SH-SY5Y (cell line): ENCODE measurements around the gene CFAP44.

Source experiments
- GATA2 ChIP-seq: IDR thresholded peaks from 2 replicates; pipeline ENCODE4 v1.6.1; 2011; ENCODE audit warnings: mild to moderate bottlenecking, low read depth, low read length
- GATA3 ChIP-seq: IDR thresholded peaks from 2 replicates; pipeline ENCODE4 v1.6.1; 2011; ENCODE audit warnings: low read depth, mild to moderate bottlenecking, low read length, moderate library complexity

DNA sequence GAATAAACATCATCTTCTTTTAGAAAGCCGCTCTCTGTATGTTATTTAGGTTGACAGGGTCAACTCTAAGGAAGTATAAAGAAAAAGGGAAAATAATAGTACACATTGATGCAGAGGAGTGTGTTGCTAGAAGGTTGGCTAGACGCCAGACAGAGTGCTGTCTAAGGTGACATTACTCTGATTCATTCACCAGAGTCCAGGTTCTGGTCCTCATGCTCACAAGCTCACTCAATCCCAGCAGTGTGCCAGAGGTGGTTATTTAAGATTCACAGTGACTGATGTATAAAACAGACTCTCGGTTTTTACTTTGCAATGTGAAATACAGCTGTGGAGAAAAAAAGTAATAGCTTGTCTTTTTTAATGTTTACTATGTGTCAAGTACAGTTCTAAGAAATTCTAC, 1.7 kb downstream of the CFAP44 start:
- TF ChIP-seq GATA2 (no peak), GATA3 (no peak)
